ENCODE measurements around the gene LMOD3.

The LMOD3 gene

DNA sequence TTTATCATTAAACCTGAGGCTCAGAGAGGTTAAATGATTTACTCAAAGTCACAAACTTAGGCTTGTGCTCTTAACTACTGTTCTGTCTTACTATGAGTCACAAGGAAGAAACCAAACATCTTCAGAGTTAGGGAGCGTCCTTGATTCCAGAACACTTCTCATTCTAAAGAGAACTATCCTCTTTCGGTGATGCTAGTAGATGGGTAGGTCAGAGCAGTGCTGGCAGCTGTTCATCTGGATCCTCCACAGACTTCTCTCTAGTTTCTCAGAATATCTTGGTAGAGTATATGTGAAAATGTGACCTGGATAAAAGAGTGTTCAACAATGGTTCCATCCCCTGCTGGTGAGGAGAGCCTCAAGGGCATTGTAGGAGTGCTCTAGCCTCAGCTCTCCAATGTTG lies 34.3 kb downstream of the LMOD3 start:
- no peak for DNase-seq

DNA sequence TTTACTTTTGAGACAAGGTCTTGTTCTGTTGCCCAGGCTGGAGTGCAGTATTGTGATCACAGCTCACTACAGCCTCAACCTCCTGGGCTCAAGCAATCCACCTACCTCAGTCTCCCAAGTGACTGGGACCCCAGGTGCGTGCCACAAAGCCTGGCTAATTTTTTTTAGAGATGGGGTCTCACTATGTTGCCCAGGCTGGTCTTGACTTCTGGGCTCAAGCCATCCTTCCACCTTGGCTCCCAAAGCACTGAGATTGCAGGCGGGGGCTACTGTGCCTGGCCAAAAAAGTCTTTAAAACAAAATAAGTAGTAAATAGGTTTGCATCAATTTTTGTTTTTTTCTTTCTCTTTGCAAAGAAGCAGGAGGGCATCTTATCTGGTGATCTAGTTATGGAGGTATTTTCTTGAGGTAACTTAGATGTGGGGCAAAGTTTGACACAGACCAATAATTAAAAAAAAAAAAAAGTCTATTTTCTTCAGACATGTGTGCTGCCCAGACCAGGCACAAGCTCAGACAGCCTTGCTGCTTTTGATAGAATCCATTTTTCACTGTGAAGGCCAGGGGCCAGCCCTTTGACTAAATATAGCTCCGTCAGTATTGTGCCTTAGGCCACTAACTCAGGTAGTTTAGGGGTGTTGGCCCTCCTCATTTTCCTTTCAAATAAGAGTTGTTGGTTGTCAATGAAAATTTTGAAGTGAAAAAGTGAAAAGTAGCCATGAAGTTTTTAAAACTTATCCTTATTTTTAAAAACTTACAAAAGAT lies 35.2 kb downstream of the LMOD3 start:
- DNase-seq, result no peak

DNA sequence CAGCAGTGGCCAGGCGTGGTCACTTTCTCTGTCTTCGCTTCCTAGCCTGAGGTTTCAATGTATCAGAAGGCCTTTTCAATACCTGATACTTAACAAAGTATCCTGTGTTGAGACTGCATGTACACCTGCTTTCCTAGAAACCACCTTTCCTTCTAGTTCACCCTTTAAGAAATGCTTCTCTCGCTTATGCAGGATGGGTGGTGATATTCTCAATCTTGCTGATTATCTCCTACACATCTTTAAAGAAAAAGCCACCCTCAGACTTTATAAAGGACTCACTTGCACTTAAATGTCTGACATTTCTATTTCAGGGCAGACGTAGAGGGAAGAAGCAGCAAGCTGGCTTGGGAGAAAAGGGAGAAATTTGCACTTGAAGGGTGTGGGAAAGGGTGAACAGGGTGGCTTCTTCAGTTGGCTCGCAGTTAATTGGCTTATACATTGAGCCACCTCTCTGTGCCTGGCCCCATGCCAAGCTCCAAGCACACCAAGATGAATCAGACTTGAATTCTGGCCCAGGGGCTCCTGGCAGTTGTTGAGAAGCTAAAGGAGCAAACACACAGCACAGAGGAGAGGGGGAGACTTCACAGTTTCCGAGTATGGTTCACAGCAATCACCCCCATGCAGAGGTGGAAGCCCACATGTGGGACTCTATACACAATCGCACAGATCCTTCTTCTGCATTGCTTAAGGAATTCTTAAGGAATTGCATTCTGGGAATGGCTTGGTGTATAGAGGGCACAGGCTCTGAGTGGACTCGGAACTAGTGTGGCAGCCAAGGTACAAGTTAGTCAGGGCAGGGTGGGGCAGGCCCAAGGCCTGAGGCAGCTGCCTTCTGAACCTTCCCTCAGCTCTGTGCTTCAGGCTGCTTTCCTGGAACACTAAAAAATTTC lies 36.3 kb downstream of the LMOD3 start:
- DNase-seq, result peak; percentile 90

DNA sequence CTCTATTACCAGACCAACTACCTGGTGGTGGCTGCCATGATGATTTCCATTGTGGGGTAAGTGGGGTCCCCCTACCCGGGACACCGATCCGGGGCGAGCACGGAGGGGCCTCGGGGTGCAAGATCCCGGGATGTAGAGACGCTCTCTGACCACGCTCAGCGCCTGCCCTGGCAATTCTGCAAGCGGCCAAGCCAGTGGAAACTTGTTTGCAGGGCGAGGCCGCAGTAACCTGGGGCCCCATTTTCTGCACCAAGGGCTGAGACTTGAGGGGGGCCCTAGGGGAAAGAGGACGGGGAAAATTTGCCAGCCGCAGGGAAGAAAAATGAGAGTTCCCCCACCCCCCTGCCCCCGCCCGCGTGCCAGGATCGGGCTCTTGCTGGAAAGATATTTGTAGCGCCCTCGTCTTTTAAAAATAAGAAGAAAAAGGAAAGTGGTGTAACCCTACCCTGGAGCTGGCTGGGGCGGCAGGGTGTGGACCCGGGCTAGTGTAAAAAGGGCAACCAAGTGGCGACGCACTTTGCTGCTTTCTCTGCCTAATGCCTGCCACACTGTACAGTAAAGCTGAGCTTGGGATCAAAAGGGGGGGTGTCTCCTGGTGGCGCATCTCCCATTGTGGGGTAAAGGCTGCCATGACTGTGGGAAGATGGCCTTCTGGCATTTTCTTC lies 37.1 kb downstream of the LMOD3 start:
- no peak for DNase-seq

DNA sequence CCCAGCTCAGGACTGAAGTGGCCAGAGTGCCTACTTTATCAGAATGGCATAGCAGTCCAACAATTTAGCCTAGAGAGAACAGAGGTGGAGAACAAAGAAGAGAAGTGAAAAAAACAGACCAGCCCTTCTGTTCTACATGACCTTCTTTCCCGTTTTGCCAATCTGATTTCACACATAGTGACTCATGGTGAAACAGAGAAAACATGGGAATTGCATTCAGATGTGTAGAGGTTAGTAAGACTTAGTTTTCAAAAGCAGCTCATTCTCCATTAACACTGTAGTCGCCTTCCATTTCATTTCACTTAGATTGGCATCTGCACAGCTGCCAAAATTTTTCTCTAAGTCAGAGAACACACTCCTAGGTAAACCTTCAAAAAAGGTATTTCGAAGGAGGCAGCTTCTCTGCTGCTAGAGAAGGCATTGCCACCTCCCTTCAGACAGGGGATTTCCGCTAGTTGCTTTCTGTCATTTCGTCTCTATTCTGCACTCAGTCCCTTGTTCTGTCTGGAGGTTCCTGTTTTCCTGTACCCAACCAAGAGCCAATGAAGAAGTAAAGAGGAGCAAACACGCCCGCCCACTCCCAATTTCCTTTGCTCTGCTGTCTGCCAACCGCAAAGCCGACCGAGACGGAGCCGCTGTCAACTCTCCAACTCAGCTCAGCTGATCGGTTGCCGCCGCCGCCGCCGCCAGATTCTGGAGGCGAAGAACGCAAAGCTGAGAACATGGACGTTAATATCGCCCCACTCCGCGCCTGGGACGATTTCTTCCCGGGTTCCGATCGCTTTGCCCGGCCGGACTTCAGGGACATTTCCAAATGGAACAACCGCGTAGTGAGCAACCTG lies 37.8 kb downstream of the LMOD3 start, which contains the start of gene ARL6IP5:
TSS of gene ARL6IP5 (plus strand) at position 612 of the 842 bp plus-strand sequence. CDS start at position 723, 111 bp downstream.
- peak; percentile 94 for DNase-seq

DNA sequence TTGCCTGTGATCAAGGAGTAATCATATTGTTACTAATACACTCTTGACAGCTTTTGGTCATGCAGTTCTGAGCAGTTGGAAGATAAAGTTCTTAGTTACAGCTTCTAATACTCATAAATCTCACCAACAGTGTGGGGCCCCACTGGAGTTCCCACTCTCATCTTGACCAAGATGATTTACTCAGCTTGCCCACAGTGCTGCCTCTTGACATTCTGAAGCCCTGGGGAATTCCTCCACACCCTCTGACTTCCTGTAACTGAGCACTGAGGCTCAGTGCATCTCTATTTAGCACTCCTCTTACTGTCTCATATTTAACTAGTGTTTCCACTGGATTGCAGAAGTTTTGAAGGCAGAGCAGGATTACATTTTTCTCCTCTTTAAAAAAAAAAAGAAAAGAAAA lies 39.6 kb downstream of the LMOD3 start:
- DNase-seq, result peak; percentile 86

DNA sequence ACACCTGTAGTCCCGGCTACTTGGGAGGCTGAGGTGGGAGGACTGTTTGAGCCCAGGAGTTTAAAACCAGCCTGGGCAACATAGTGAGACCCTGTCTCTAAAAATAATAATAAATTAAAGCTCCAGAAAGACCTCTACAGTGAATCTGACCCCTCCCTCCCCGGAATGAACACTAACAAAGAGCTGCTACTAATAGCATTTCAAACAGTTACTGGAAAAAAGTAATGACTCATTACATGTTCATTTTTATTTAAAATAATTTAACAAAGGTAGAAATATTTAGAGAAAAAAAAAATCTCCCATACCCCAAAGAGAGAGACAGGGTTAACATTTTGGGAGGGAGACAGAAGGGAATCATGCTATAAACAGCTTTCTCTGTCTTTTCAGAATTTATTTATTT lies 40.0 kb downstream of the LMOD3 start:
- no peak for DNase-seq

DNA sequence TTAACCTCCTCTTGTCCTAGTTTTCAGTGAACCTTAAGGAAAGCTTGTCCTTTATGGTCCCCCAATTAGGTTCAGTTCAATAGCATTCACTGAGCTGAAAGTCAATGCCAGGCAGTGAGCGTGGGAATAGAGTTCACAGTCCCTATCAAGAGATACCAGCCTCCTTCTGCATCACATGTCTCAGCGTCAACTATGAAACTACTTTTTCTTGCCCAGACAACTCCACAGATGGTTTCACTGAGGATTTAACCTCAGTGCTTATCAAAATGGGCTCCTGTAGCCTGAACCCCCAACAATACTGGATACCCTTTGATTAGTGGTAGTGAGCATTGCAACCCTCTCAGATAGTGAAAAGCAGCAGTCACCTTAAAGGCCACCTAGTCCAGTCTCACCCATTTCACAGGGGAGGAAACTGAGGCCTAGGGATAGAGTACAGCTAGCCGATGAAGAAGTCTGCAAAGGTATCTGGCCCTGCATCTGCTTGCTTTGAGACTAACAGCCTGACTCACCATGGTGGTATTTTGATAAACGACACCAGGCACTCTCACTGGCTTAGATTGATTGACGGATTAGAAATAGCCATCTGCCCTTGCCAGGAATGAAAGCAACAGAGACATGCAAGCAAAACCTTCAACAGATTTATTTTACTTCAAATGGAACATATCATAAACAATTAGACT lies 40.7 kb downstream of the LMOD3 start:
- DNase-seq, result no peak

DNA sequence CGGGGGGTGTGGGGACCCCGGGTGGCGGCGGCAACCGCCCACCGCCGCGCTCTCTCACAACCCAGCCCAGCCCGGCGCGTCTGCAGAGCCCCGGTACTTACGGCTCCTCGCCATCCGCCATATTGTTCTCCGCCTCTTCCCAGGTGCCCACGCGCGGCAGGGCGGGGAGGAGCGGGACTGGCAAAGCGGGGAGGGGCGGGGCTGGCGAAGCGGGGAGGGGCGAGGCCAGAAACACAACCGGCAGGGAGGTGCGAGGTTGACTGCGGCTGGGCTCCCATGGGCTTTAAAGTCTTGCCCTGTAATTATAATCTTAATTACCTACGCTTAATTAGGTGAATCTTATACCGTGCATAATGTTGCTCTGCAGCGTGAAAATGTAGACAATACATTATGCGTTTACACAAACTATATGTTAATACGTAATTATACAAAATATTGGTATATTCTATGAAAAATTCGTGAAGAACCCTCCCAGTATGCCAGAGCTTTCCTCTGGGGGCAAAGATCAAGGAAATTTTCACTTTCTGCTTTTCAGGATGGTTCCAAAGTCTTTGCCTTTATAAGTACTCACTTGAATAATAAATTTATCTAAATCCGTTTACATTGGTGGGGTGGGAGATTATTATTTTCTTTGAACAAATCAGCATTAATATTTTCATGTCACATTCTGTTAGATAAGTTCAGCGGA lies 42.0 kb downstream of the LMOD3 start, which contains the start of gene UBA3:
TSS of gene UBA3 (minus strand) at position 133 of the 688 bp plus-strand sequence. CDS start at position 121, 12 bp downstream.
- peak; percentile 92 for DNase-seq

DNA sequence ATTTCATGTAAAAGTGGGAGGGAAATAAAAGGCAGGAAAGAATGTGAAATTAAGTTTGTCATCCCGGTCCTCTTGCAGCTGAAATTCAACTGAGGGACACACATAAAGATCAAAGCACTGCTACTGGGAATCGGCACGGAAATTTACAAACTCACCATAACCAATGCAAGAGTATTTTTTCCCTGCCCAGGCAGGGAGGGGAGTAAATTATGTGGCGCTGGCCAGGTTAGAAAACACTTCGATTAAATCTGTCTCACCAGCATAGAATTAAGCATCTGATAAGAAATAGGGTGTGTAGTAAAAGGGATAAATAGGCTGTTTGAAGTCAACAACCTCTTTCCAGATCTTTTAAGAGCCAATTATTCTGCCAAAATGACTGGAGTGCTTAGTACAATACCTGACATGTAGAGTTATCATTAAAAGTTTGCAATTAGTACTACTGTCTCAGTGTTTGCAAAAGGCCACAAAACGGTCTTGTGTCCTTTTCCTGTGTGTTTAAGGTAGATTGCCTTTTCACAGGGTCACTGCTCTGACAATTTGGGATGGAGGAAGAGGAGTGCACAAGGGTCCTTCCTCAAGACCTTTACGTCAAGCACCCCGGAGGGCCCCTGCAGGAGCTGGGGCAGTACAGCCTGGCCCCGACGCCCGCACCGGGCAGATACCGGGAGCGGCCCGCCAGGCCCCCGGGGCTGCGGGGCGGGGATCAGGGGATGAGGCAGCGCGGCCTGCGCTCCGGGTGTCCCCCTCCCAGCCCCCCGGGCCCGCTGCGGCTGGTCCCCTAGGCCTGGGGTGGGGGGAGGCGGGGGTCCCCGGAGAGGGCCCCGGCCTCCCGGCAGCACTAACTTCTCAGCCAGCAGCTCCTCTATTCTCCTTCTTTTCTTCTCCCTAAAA lies 42.9 kb downstream of the LMOD3 start:
- no peak for DNase-seq

DNA sequence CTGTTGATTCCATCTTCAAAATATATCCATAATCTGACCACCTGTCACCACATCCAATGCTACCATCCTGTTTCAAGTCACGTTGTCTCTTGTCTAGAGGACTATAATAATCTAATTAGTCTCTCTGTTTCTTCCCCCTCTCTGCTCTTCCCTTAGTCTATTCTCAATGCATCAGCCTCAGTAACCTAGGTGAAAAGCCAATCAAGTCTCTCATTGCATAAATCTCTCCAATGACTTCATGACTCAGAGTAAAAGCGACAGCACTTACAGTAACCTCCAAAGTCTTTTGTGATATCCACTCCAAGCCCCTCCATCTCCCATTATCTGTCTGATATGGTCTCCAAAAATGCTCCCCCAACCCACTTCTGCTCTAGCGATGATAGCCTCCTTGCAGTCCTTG lies 49.5 kb downstream of the LMOD3 start:
- no peak for DNase-seq

DNA sequence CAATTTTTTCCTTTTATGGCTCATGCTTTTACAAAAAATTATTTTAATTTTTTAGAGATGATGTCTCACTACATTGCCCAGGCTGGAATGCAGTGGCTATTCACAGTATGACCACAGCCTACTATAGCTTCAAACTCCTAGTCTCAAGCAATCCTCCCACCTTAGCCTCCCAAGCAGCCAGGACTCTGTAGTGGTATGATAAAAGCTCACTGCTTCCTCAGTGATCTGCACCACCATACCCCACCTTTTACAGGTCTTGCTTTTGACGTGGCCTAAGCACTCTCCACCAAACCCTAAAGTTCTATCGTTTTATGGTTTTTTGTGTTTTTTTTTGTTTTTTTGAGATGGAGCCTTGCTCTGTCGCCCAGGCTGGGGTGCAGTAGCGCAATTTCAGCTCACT lies 56.3 kb downstream of the LMOD3 start:
- DNase-seq, result no peak

DNA sequence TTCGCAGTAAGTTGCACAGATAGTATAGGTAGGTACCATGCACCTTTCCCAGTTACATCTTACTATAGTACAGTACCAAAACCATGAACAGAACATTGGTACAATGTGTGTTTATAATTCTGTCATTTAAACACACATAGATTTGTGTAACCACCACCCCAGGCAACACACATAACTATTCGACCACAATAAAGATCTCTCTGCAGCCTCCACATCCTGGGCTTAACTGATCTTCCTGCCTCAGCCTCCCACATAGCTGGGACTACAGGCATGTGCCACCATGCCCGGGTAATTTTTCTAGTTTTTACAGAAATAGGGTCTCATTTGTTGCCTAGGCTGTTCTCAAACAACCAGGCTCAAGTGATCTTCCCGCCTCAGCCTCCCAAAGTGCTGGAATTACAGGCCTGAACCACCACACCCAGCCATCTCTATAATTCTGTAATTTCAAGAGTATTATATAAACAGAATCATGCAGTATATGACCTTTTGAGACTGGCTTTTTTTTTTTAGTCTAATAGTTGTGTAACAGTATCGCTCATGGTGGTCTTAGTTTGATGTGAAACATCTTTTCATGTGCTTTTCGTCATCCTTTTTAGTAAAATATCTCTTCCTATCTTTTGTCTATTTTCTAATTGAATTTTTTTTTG lies 57.0 kb downstream of the LMOD3 start:
- DNase-seq, result no peak

DNA sequence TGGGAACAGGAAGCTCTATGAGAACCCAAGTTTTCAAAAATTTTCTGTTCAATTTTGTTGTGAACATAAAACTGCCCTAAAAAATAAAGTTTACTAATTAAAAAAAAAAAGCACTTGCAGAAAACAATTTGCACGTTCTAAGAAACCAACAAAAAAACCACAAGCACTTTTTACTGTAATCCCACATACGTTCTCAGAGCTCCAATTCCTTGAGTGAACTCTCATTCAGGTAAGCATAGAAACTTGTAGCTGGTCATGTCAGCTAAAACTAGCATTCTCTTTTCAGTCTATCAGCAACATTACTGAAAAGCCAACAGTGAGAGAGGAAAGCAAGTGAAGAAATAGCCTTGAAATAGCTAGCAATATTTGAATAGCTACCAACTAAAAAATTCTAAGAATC lies 58.8 kb downstream of the LMOD3 start:
- DNase-seq, result no peak

DNA sequence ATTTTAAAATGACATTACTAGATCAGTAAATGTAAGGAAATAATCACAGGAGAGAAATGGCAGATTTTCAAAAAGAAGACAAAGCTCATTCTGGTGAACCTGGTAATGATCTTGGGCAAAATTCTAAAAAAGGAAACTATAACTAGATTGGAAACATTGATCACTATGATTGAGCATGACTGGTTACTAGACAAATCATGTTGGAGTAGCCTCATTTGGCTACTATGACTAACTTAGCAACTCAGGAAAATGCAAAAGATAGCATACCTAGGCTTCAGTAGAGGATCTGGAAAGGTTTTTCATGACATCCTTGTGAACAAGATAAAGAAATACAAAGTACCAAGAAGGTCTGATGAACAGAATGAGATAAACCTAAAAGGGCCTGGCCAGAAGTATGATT lies 62.7 kb downstream of the LMOD3 start:
- no peak for DNase-seq

DNA sequence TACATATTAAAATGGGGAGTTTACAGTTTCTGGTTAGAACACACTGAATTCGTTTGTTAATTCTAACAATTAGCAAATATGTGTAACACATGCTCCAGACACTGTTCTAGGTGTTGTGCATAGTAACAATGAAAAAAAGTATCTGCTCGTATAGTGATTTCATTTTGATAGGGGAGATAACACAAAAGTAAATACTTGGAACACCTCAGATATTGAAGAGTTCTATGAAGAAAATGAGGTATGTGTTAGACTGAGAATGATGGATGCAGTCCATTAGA lies 63.5 kb downstream of the LMOD3 start:
- DNase-seq, result no peak

DNA sequence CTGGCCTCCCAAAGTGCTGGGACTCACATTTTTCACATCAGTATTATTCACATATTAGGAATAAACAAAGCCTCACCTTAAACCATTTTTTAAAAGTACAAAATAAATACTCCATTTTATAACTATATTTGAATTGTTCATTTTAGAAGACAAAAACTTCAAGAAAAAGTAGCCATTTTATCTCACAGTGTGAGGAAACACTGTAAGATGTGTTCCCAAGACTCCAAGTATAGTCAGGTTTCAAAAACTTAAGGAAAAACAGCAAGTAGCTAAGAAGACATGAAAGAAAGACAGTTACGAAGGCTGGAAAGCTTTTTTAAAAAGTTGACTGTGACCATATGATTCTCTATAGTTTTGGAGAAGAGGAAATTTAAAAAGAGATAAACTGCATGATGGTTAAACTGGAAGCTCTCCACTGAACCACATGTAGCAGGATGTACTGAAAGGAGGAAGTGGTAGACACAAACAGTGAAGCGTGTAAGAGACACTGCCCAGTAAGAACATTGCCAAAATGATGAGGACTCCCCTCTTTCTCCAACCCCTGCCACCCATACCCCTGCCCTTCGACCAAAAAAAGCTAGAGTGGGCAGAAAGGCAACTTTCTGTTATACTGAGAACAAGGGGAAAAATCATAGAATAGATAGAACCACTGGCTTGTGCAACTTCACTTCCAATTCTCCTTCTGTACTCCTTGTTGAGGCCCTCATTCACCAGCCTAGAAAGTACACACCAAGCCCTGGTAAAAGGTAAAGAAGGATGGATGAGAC lies 64.0 kb downstream of the LMOD3 start:
- no peak for DNase-seq
